ENCODE results near the gene PNPLA3.
"Not testable (repeated sequence)": the region's sequence is repeated elsewhere in the genome, so short reads cannot be mapped to it uniquely, and the experiment has no call there.

The PNPLA3 gene

DNA sequence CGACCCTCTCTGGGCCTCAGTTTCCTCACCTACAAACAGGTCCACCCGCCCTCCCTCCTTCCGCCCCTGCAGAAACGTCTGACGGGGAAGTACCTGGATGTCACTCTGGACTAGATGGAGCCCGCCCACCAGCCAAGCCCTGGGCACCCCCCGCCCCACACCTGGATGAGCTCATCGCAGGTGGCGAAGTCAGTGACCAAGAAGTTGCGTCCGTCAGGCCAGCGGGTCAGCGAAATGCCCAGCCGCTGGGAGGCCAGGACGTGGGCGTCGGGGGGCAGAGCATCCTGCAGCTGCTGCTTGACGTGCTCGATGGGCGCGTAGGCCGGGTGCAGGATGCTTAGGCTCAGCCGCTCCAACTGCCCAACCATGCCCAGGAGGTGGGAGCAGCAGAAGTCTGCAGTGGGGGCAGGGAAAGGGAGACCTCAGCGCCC lies 32.7 kb upstream of the PNPLA3 start:
- no peak for DNase-seq

- no peak for DNase-seq
Measured at GRCh38 chr22:43891360-43892182, 32.0 kb upstream of the PNPLA3 start, which contains the start of gene PNPLA5. Gene PNPLA5 (minus strand): TSS chr22:43892013. CDS start chr22:43891880, 133 bp downstream.

GRCh38 chr22:43892183-43892894 lies 31.3 kb upstream of the PNPLA3 start:
- DNase-seq: no peak

DNA sequence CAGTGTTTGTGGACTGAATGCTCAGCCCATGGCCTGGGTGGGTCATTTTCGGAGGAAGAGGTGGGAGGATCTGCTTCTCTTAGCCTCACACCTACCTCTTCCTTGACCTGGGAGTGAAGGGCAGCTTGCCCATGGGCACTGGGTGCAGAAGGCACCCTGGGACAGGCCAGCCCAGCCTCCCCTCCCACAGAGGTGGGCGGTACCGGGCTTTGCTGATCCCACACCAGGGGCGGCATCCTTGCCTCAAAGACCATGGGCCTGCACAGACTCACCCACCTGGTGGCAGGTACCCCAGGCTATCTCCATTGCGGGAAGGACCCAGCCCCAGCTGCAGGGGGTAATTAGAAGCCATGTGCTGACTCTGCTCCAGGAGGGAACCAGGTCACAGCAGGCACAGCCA lies 30.3 kb upstream of the PNPLA3 start:
- DNase-seq: no peak

DNA sequence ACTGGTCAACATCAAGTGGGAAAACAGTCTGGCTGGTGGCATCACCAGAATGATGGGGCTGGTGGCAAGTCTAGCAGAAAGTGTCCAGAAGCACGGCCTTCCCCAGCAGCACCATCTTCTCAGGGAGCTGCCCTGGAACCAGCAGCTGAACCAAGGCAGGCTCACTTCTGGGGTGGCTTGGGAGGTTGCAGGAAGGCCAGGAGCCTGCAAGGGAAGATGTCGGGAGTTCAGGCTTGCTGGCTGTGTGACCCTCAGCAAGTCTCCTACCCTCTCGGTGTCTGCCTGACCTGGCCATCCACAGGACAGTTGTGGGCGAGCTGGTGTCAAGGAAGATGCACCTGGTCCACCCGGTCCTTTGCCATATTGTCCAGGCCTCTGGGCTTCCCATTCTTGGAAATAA lies 29.5 kb upstream of the PNPLA3 start:
- DNase-seq: no peak

GRCh38 chr22:43895986-43896645 lies 27.5 kb upstream of the PNPLA3 start:
- DNase-seq: no peak

GRCh38 chr22:43897751-43898261 lies 25.8 kb upstream of the PNPLA3 start:
- DNase-seq: no peak

DNA sequence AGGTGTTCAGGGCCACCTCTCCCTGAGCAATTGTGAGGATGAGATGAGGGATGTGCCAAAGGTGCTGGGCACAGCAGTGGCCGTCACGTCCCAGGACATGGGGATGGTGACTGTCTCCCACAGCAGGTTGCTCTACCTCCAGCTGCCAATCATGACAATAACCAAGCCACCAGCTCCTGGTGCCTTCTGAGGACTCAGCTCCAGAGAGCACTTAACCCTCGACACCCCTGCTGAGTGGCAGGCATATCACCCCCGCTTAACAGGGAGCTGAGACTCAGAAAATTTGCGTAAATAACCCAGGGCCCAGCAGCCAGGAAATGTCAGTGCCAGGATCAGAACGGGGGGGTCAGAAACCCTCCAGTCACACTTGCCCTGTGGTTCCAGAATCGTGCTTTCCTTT lies 23.4 kb upstream of the PNPLA3 start:
- DNase-seq: no peak

DNA sequence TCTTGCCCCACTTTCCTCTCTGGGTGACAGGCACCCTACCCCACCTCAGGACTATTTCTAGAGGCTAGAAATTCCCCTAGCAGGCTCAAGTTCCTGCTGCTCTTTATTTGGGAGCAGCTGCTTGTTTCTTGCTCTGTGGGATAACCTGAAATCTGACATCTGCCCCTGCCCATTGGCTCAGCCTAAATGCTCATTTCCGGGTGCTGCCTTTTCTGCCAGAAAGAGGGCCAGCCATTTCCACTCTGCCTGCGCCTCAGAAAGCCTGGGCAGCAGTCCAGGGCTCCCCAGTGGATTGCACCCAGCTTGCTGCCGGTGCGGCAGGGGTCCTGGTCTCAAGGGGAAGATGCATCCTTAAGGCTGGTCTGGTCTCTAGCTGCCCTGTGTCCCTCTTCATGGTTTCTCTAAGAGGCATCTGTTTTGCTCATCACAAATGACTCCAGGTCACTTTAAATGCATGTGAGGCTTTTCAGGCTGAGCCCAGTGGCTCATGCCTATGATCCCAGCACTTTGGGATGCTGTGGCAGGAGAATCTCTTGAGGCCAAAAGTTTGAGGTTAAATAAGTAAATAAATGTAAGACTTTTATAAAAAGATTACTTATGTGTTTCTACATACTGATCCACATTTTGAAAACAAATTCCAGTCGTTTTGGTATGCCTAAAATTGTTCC lies 21.5 kb upstream of the PNPLA3 start:
- DNase-seq: no peak

- DNase-seq: not testable (repeated sequence)
Measured at GRCh38 chr22:43903033-43903432, 20.6 kb upstream of the PNPLA3 start.

DNA sequence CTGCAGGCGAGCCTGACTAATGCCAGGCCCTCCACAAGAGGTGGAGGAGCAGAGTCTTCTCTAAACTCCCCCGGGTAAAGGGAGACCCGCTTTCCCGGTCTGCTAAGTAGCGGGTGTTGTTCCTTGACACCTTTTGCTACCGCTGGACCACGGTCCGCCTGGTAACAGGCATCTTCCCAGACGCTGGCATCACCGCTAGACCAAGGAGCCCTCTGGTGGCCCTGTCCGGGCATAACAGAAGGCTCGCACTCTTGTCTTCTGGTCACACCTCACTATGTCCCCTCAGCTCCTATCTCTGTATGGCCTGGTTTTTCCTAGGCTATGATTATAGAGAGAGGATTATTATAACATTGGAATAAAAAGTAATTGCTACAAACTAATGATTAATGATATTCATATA lies 19.2 kb upstream of the PNPLA3 start:
- DNase-seq: not testable (repeated sequence)

DNA sequence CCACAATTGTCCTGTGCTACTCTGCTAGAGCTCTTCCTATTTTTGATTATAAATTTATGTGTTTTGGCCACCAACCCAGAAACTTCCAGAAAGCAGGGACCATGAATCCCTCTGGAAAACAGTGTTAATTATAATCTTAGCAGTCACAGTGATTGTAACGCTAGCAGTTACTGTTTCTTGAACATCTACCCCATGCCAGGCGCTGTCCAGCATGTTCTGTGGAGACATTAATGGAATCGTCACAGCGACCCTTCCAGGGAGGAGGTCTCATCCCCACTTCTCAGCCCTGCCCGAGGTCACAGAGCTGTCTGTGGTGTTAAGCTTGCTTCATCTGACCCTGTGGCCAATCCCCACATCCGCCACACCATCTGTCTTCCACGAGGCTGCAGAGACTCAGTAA lies 17.9 kb upstream of the PNPLA3 start:
- DNase-seq: no peak

- no peak for DNase-seq
Measured at GRCh38 chr22:43909708-43910107, 13.9 kb upstream of the PNPLA3 start.

DNA sequence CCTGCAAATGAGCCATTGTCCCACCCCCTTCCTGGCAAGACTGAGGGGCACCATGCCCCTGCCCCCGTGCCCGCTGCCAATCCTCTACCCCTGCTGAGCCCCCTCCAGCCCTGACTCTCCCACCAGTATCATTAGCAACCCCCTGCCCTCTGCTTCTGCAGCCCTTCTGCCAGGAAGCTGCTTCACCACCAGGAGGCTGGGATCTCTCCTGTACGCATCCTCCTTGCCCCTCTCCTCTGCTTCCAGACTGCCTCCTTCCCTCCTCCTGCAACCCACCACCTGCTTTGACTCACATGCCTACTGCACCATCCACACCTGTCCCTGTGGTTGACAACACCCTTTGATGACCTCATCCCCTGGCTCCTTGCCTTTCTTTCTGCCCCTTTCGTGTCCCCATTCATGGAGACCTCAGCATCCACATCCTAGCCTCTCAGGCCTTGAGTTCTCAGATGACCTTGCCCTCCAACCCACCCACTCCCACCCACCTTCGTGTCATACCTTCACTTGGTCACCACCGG lies 13.4 kb upstream of the PNPLA3 start:
- no peak for DNase-seq

DNA sequence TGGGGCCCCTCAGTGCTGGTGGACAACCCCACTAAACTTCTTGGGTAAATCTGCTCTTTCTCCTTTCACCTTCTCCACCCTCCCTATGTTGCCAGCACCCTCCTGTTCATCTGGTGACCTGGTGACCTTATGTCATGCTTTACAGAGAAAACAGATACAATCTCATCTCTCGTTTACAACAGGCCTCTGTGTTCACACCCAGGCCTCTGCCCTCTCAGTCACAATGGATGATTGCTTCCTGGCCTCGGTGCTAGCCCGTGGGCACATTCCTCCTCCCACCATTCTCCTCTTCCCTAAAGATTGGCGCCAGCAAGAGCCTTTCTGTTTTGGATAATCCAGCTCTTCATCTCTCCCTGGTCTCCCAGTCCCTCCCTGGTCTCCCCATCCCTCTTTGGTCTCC lies 12.3 kb upstream of the PNPLA3 start:
- DNase-seq: no peak

- DNase-seq: no peak
Measured at GRCh38 chr22:43917521-43917920, 6.1 kb upstream of the PNPLA3 start.

GRCh38 chr22:43919106-43919973 lies 4.3 kb upstream of the PNPLA3 start:
- no peak for DNase-seq

GRCh38 chr22:43921370-43921769 lies 2.2 kb upstream of the PNPLA3 start:
- DNase-seq: no peak

GRCh38 chr22:43922123-43922522 lies 1.5 kb upstream of the PNPLA3 start:
- DNase-seq: no peak

- DNase-seq: peak; percentile 10
Measured at GRCh38 chr22:43923191-43923590, 414 bp upstream of the PNPLA3 start.

DNA sequence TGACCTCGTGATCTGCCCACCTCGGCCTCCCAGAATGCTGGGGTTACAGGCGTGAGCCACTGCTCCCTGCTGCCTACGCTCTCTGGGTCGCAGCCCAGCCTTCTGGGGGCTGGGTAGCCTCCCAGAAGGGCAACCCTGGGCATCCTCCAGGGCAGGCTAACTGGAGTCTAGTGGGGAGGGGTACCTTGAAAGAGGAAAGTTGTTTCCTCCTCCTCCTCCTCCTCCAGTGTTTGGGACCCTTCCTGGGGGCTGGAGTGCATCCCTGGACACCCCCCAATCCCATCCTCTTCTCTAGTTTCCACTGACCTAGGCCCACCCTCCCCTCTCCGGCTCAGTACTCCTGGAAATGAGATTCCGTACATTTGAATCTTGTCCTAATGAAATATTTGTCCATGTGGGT lies 1.3 kb downstream of the PNPLA3 start:
- no peak for DNase-seq

All from DMS79 (cell line).